GM12874 (cell line): ENCODE data around the gene GPR161.

ENCODE experiments used
- TF ChIP-seq, protein P1 (sequence below): IDR thresholded peaks from 2 replicates; pipeline ENCODE4 v1.5.1; 2011; ENCODE audit warnings: low read depth, mild to moderate bottlenecking, control low read depth, low read length, moderate library complexity; ENCODE audit not compliant: insufficient read depth

The GPR161 gene

DNA sequence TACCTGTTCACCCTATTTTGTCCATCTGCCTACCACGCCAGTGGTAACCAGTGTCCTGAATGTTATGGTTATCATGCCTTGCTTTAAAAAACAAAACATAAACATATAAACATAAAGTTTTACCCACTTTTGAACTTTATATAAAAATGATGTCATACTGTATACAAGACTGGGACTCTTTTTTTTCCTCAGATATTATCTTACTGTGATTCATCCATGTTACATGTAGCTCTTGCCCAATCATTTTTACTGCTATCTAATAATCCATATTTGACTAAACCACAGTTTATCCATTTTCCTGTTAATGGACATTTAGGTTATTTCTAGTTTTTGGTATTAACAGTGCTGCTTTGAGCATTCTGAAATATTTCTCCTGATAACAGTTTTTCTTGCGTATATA is 78.8 kb downstream of the GPR161 start:
- TF ChIP-seq, protein P1, sequence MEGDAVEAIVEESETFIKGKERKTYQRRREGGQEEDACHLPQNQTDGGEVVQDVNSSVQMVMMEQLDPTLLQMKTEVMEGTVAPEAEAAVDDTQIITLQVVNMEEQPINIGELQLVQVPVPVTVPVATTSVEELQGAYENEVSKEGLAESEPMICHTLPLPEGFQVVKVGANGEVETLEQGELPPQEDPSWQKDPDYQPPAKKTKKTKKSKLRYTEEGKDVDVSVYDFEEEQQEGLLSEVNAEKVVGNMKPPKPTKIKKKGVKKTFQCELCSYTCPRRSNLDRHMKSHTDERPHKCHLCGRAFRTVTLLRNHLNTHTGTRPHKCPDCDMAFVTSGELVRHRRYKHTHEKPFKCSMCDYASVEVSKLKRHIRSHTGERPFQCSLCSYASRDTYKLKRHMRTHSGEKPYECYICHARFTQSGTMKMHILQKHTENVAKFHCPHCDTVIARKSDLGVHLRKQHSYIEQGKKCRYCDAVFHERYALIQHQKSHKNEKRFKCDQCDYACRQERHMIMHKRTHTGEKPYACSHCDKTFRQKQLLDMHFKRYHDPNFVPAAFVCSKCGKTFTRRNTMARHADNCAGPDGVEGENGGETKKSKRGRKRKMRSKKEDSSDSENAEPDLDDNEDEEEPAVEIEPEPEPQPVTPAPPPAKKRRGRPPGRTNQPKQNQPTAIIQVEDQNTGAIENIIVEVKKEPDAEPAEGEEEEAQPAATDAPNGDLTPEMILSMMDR = no peak

DNA sequence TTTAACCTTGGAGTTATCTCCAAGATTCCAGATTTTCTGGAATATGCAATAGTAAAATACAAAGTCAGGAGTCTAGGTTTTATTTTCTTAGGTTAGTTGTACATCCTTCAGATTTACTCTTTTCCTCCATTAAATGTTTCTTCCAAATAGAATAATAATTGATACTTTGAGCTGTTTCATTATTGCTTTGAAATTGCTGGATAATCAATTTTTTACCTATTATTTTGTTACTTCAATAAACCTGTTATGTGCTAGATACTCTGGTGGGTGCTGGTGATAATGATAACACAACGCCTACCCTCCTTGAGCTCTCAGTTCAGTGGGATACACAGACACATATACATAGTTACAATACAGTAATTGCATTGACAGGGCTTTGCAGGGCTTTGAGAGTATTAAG is 79.4 kb downstream of the GPR161 start:
- TF ChIP-seq, protein P1 = no peak

DNA sequence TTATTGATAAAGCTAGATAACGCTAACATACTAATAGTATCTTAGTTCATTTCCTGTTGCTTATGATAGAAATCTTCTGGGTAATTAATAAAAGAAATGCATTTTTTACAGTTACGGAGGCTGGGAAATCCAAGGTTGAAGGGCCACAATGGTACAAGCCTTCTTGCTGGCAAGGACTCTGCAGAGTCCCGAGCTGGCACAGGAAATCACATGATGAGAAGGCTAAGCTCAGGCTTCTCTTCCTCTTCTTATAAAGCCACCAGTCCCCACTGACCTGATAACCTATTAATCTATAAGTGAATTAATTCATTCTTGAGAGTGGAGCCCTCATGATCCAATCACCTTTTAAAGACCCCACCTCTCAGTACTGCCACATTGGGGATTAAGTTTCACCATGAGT is 82.6 kb downstream of the GPR161 start:
- TF ChIP-seq, protein P1 = no peak

DNA sequence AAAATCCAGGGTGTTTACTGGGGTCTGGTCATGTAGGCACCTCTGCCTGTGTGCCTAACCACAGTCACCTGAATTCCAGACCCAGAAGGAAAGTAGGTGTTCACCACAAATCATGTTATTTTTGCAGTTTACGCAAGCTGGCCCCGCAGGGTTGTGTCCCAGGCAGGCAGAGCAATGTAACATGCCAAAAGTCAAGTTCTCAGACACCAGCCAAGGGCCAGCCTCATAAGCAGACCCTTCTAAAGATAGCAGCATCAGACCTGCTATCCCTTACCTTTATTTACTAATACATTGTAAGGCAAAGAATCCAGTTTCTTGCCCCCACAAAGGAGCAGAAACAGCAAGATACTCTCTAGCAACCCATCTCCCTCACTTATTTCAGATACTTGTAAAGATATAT is 83.0 kb downstream of the GPR161 start:
- TF ChIP-seq, protein P1 = no peak

DNA sequence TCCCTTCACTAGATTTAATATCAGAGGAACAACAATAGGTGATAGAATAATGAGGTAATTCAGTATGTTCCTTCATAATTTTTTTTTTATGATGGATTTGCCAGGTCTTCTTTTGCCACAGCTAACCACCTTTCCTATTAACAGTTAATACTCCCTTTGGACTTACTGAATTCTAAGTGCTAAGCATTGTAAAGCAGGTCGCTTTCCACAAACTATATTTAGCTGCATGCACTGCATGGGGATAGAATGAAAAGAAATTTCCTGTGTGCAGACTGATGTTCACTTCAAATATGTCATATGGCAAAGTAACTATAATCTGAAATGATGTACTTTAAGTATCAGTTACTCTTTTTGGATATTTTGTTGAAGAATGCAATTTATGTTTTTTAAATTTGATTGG is 85.8 kb downstream of the GPR161 start:
- TF ChIP-seq, protein P1 = no peak

DNA sequence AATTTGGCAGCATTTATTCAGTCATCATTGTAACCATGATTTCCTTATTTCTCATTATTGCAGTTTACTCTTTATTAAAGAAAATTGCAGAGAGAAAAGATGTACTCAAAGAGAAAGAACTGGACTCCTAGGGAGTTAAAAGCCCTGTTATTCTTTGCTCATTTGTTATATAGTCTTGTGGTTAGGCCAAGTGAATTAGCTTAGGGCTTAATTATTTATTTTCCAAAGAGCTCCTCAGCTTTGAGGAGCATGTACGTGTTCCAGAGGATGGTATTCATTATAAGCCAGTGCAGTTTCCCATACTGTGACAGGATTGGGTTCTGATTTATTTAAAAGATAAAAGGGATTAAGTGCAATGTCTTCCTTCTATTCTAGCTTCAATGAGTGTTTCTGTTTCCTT is 86.4 kb downstream of the GPR161 start:
- TF ChIP-seq, protein P1 = no peak

DNA sequence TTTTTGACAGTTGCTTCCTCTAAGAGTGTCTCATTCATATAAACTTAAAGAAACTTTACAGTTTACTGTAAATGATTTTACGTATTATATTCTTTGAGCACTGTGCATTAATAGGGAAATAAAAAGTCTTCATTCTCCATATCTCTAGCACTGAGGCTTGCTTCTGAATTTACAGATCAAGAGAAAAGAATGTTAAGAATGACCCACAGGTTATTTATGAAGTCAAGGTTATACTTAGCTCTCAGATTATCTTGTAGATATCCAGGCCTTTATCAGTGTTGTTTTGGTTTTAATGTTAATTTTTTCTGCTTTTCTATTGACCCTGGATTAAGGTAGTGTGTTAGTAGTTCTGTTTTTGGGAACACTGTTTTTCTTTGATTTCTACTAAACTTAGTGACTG is 91.4 kb downstream of the GPR161 start:
- TF ChIP-seq, protein P1 = no peak

DNA sequence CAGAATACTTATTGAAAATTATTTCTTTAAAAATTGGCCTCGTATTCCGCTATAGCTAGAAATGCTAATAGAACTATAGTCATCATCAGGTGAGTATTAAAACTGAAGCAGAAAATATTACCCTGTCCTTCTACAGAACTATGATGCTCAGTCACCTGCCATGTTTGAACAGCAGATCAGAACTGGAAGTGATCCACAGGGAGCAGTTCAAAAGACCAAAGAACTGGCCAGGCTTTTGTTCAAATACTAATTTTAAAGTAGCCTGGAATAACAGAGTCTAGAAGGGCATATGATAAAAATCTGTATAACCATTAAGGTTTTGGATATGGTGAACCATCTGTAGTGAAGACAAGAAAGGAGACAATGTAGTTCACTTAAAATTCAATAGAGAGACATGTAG is 94.4 kb downstream of the GPR161 start:
- TF ChIP-seq, protein P1 = no peak
